Hepatic stellate cell (primary cell): ENCODE data around the gene TNFRSF8.
A peak's percentile ranks its signal among the peaks of the same experiment; 100 is the strongest.

Source experiments
- DNase-seq: peaks from one replicate; pipeline ENCODE4 v3.0.0; 2011; ENCODE audit warnings: low spot score

TNFRSF8 gene

DNA sequence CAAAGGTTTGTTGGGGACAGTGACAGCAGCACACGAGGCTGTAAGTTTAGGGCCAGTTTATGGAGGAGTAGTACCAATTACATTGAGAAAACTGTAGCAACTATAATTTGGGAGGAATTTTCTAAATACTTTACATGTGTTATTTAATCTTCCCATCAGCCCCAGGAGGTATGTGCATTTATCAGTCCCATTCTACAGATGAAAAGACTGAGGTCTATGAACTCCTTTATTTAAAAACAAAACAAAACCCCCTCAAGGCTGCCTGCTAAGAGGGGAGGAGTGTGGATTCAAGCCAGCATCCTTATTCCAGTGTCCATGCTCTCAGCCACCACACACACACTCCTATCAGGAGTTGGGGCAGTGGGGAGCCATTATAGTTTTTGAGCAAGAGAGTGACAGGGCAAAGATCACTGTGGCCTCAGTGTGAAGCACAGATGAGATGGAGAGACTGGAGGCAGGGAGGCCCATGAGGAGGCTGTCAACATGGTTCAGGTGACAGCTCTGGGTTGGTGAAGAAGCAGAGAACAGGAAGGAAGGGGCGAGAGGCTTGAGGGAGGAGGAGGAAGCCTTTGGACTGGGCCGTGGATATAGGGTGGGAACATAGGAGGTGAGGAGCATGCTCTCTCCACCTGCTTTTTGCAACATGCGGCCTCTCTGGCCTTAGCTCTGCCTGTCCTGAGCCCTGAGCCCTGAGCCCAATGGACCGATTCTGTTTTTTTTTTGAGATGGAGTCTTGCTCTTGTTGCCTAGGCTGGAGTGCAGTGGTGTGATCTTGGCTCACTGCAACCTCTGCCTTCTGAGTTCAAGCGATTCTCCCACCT, 113.4 kb downstream of the TNFRSF8 start:
- DNase-seq: no peak

DNA sequence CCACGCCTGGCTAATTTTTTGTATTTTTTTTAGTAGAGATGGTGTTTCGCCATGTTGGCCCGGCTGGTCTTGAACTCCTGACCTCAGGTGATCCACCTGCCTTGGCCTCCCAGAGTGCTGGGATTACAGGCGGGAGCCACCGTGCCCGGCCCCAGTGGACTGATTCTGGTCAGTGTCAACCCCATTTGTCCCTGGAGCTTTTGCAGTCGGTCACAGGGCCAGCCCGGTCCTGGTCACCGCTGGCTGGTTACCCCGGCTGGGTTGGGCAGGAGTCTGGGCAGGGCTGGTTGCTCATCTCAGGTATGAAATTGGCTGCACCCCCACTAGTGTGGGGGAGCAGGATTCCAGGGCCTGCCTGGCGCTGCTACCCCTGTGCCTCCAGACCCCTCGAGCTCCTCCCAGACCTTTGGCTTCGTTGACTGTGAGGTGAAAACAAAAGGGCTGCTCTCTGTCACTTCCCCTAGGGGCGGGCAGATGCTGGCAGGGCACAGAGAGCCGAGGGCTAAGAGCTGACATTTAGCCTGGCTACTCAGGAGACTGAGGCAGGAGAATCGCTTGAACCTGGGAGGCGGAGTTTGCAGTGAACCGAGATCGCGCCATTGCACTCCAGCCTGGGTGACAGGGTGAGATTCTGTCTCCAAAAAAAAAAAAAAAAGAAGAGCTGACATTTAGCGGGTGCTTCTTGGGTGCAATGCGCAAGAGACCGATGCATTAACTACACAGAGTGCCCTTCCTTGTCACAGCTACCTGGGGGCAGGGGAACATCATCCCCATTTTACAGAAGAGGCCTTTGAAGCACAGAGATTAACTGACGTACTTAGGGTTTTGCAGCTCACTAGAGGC, 114.3 kb downstream of the TNFRSF8 start:
- no peak for DNase-seq

DNA sequence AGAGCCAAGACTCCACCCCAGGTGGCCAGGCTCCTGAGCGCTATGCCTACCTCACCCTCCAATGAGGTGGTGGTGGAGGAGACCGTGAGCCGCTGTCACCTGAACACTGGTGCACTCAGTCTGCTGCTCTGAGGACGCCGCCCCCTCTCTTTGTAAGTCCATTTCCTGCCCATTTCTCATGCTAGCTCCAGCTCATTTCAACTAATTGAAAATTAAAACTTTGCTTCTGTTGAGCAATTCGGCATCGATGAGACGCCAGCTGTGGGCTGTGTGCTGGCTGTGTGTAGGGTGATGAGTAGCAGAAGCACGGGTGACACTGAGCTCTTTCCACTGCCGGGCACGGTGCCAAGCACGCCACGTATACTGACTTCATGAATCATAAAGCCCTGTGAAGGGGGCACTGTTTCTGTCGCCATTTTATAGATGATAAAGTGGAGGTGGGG, 114.9 kb downstream of the TNFRSF8 start:
- DNase-seq: peak; percentile 89

DNA sequence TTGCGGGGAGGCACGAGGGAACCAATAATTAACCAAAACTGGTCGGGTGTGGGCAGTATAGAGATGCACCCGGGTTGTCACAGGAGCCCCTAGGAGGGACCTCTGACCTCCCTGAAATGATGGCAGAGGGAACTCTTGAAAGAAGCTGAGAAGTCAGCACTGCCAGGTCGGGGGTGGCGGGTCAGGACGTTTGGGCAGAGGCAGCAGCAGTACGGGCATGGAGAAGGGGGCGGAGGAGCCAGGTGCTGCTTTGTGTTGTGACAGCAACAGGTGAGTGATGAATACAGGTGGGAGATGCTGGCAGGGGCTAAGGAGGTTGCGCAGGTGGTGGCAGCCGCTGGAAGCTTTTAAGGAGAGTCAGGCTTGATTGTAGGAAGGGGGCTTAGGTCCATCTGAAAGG, 115.4 kb downstream of the TNFRSF8 start:
- DNase-seq: no peak

DNA sequence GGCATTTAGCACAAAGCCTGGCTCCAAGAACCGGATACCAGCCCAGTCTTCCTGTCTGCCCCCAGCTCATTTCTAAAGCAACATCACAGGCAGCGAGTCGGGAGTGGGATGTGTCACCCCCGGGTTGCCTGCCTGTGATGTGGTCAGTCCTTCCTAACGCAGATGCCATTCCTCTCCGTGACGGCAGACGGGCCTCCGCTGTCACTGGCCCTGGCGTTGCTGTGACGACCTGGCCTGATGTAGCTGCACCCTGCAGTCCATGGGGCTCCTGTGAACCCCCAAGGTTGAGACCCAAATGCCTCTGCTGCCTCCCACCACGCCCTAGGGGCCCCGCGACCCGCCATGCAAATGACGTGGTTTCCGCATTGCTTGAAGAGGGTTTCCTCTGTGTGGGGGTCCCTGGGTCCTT, 116.0 kb downstream of the TNFRSF8 start:
- DNase-seq: peak; percentile 94

DNA sequence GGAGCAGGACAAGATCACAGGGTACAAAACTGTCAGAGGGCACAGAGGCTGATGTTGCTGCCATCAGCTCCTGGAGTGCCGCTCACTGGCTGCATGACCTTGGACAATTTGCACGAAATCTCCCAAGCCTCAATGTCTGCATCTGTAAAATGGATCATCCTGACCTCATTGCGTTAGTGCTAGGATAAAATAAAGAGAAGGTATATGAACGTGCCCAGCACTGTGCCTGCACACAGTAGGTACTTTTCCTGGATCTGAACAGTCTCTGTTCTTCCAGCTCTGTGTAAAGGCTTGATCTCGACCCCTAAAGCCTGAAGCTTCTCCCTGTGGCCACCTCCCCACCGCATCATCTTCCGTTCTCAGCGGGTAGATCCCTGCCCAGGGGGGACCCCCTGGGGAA, 116.6 kb downstream of the TNFRSF8 start:
- DNase-seq: no peak

DNA sequence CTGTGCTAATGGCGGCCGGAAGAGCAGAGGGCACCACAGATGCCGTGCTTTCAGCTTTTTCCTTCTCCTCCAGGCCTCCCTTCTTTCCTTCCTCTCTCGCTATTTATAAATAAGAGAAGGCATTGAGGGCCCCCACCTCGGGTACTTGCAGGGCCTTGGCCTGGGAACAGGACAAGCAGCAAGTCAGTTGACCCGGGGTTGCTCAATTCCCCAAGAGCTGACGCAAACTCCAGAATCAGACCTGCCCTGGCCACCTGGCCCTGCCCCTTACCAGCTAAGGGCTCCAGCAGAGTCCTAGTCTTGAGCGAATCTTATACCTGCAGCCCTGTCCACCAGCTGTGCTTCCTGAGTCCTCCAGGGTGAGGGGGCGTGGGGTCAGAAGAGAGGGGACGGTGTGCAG, 117.2 kb downstream of the TNFRSF8 start:
- DNase-seq: no peak

DNA sequence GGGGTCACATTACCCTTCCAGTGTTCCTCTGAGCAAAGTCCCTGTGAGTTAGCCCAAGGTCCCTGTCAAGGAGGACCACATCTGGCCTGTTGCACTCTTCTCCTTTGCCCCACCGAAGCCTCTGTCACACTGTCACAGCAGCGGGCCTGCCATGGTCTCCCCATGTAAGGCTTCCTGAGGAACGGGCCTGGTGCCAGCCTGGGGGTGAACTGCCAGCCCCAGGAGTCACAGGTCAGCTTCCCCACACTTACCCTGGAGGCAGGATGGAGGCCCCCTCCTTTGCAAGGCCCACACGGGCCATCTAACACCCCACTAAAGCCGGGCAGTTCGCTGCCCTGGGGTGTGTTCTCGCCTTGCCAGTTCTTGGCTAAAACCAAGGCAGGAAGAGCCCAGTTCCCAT, 117.8 kb downstream of the TNFRSF8 start:
- no peak for DNase-seq

DNA sequence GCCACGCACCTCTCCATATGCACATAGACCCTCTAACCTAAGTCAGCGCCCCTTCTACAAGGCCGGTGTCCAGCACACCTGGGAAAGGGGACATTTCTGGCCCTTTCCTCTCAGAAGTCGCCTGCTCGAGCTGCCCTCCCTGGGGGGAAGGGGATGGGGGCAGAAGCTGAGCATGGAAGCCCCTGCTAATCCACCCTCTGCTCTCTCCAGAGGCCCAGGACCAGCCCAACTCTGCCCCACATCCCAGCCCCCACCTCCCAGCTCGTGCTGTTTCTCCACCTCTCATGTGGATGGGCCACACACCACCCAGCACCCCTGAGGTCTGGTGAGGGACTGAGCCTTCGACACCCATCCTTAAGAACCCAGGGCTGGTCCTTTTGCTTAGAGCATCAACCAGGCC, 118.5 kb downstream of the TNFRSF8 start:
- no peak for DNase-seq

DNA sequence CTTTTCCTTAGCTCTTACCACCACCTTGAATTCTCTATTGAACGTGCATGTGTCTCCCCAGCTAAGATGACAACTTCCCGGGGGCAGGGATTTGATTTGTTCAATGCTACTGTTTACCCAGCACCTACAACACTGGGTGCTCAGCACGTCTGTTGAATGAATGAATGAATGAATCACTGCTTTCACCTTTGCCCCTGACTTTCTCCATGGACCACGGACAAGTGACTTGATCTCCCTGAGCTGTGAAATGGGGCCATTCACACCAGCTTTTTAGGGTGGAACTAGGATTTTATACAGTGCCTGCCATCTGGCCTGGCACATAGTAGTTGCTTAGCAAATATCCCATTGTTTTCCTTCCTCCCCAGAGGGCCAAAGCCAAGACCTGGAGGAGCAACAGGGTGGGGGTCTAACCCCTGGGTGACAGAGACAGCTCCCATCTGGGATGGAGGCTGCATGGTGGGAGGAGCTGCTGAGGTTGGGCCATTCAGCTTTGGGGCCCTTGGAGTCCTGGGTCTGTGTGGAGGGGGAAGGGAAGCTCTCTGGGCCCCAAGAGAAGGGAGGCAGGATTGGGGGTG, 119.4 kb downstream of the TNFRSF8 start:
- DNase-seq: no peak

DNA sequence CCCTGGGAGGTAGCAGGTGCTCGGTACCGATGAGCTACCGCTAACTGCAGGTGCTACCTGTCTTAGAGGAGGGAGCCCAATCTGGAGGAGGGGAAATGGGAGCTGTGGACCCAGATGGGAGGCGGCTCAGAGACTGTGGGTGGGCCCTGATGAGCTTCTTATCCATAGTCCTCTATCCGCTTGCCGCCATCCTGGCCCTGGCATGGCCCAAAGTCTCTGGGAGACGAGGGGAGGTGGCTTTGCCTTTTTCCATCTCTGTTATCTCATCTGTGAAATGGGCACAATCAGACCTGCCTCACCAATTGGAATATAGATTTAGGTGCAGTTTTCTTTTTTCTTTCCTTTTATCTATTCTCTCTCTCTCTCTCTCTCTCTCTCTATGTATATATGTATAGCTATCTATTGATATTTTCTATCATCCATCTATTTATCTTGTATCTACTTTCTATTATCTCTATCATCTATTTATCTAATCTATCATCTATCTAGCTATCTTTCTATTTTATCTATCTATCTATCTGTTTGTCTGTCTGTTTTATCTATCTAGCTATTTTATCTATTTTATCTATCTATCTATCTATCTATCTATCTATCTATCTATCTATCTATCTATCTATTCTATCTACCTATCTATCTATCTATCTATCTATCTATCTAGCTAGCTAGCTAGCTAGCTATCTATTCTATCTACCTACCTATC, 120.1 kb downstream of the TNFRSF8 start:
- no peak for DNase-seq

DNA sequence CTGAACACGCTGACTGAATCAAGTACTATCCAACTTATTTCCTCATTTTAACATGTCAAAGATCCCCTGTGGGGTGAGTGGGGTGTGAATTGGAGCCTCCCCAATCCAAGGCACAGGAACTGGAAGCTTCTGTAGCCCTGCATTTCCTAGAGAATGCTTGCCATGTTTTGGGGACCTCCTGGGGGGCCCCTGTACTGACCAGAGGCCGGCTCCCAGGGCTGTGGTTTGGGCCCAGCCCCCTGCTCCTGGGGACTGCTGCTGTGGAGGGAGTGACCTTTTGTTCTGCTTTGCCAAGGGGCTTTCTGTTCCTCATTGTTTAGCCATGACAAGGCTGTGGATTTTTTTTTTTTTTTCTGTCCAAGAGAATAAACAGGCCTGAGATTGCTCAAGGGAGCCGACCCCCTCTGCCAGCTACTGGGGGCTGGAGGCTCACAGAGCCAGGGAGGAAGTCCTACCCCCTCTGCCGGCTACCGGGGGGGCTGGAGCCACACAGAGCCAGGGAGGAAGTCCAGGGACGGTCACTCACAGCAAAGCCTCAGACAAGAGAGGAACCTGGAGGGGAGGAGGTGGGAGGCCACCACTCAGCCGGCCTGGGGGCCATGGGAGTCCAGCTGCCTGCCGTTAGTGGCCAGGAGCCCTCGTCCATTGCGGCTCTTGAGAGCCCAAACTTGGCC, 121.0 kb downstream of the TNFRSF8 start:
- peak; percentile 98 for DNase-seq

DNA sequence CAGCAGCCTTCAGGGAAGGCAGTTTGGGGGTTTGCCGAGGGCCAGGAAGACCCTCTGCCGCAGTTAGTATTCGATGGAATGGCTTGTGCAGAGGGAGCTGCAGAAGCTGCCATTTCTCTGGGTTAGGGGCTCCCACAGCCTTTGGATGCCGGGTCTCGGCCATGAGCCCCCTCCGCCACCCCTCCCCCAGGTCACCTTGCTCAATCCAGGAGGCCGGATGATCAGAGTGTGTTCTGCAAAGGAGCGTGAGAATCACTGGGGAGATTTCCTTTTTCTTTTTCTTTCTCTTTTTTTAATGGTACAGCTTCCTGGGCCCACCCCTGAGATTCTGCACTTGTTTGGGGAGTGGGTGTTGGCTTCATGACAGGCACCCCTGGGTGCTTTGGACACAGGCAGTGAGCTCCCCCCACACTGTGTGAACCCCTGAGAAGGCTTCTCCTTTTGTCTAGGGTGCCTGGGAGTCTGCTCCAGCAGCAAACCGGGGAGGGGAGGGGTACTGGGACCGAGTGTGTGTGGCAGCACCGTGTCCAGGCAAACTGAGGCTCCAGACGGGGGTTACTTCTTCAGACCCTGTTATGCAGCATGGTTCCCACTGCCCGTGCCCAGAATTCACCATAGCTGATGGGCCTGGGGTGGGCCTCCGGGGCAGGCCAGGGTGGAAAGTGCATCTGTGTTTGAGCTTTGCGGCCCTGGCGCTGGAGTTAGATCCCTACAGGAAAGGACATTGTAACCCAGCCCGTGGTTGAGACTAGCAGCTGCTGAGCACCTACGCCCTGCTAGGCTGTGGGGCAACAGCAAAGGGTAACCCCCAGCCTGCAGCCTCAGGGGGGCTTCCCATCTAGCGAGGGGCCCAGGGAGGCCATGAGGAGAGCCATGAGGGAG, 122.2 kb downstream of the TNFRSF8 start:
- DNase-seq: no peak

DNA sequence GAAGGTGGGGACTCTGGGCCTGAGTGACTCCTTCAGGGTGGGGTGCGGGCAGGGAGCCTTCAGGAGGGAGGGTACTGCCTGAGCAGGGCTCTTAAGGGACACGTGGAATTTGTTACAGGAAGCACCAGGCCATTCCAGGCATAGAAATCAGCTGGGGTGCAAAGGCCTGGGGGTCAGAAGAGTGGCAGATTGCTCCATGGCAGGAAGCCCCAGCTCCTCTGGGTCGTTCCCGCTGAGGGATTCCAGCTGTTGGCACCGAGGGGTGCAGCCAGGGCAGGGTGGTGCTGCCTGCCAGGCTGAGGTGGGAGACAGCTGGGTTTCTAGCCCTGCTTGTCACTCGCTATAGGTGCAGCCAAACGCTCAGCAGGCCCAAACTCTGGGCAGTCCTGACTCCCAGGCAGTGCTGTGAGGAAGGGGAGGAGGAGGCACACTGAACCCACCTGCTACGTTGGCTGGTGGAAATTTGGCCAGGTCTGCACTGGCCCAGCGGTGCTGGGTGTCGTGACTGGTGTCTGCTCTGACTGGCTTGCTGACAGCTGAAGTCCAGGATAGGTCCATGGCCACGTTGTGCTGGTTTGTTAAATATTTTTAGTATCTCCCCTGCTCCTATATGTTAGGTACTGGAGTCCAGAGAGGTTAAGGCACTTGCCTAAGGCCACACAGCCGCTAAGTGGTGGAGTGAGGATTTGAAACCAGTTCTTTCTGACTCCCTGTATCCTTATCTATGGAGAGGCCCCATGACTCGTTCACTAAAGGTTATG, 123.0 kb downstream of the TNFRSF8 start:
- DNase-seq: no peak

DNA sequence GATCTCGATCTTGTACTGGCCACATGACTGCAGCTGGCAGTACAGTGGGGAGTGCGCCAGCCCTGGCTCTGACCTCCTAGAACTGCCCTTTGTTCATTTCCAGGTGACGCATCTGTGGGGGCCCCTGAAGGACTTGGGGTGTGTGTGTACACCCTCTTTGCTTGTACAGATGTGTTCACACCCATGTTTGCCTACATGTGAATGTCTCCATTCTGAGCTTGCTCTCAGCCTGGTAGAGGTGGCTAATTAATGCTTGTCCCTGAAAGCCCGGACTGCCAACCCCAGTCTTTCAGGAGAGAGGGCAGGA, 123.5 kb downstream of the TNFRSF8 start:
- no peak for DNase-seq

DNA sequence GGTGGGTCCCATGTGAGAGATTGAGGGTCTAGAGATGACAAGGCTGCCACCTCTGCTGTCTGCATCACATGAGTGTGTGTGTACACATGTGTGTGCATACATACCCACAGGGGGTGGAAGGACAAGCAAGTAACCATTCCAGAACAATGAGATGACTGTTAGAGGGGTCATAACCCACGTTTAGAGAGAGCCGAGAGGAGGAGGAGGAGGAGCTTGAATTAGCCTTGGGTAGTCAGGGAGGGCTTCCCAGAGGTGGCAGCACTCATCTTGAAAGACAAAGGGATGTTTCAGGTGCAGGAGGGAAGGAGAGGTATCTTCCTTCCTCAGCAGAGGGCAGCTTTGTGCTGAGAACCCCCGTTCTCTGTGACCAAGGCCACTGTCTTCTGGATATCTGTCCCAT, 125.0 kb downstream of the TNFRSF8 start:
- no peak for DNase-seq

DNA sequence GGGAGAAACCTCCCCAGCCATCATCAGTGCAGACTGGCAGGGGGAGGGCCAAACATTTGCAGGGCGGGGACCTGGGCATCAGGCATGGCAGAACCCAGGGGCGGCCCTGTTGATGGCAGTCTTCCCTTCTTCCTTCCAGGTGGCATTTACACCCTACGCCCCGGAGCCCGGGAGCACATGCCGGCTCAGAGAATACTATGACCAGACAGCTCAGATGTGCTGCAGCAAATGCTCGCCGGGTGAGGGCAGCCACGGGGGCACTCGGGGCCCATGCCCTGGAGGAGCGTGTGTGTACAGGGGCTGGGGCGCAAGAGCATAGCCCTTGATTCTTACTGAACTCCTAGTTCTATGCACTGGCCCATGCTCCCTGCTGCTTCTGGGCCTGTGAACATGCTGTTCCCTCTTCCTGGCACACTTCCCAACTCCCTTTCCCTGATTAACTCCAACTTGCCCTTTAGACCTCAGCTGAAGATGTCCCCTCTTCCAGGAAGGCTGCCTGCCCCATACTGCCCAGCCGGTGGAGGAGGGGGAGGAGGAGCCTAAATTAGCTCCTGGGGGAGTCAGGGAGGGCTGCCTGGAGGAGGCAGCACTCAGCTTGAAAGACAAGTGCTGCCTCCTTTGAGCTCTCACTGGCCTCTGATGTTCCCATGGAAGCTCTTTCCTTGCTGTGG, 125.7 kb downstream of the TNFRSF8 start:
- no peak for DNase-seq

DNA sequence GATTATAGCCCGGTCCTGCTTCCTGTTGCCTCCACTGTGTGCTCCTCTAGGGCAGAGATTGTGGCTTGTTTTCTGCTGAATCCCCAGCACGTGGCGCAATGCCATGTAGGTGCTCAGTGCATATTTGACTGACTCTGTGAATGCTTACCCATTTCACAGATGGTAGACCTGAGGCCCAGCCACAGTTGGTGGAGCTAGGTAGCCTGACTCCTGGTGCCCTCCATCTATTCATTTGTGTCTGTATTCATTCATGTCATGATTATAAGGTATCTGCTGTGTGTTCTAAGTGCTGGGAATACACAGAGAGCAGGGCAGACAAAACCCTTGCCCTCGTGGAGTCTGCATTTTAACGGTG, 126.2 kb downstream of the TNFRSF8 start:
- DNase-seq: no peak

DNA sequence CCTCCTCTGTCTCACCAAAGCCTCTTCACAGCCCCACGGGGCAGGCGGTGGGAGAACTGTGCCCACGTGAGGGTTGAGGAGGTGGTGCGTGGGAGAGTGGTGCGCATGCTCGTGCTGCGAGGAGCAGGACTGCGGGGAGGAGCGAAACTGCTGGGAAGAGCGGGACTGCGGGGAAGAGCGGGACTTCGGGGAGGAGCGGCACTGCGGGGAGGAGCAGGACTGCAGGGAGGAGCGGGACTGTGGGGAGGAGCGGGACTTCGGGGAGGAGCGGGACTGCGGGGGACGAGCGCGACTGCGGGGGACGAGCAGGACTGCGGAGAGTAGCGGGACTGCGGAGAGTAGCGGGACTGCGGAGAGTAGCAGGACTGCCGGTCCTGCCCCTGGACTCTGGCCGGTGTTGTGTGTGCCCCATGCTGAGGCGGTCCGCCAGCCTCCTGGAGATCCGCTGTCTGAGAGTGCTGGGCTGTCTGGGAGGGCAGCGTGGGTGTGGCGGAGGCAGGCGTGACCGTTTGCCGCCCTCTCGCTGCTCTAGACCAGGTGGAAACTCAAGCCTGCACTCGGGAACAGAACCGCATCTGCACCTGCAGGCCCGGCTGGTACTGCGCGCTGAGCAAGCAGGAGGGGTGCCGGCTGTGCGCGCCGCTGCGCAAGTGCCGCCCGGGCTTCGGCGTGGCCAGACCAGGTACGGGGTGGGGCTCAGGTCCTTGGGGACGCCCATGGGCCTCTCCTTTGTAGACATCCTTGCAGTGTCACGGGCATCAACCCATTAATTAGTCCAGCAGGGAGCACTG, 128.3 kb downstream of the TNFRSF8 start:
- no peak for DNase-seq
